Raji (cell line): ENCODE data around the gene EPHB3.

Experiments used
- POLR2A ChIP-seq: IDR thresholded peaks from 2 replicates; pipeline ENCODE4 v1.6.1; 2011; ENCODE audit warnings: low read depth, low read length, control low read depth; ENCODE audit not compliant: insufficient read depth

EPHB3 gene

DNA sequence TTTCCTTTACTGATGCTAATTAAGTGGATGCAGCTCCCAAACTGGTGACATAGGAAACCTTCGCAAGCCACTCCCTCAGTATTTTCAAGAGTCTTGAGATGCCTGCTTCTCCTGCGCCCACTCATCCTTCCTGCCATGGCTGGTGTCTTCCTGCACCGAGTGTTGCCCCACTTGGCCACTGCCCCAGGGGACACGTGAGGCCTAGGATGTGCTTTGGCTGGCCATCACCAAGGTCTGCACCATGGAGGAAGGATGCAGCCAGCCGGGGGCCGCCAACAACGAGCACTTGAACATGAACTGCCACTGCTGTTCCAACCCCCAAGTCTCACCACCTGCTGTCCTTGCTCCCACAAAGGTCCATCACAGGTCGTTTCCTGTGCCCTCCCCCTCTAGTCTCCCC is 34.1 kb downstream of the EPHB3 start:
- no peak for TF ChIP-seq POLR2A

DNA sequence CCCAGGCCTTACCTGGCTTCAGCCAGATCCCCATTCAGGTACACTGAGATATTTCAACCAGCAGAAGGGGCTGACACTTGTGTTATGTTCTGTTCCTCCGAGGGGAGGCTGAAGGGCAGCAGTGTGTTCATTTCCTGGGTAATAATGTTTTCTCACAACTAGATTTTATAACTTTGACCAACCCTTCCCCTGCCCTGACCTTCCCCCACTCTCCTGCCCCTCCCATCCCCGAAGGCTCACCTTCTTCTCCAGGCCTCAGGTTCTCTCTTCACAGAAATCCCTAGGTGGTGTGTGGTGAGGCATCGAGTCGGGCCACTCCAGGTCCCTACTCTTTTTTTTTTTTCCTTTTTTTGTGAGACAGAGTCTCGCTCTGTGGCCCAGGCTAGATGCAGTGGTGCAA is 34.6 kb downstream of the EPHB3 start:
- TF ChIP-seq POLR2A, result no peak

DNA sequence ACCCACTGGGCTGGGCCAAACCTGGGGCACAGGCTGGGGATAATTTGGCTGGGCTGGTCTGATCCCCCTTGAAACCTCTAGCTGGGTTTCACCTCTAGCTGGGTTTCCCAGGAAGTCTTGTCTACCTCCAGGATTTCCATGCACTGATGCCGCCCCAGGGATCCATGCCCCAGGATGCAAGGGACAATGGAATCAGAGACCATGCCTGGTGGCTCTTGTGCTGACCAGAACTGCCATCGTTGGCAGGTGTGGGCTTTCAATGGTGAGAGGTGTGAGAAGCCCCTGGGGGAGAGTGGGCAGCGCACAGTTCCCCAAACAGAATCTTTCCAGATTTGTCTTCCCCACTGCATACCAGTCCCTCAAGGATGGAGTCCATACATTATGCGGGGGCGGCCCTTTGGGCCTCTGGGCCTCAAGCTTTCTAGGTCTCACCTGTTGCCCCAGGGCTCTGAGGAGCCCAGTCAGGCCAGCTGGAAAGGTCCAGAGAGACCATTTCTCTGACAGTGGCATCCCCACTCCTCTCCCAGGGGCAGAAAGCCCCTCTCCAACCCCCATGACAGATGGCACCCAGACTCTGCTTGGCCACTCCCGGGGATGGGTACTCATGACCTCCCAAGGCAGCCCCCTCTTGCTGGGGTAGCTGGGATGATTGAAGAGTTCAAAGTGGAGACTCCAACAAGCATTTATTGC is 35.4 kb downstream of the EPHB3 start:
- TF ChIP-seq POLR2A, result no peak

DNA sequence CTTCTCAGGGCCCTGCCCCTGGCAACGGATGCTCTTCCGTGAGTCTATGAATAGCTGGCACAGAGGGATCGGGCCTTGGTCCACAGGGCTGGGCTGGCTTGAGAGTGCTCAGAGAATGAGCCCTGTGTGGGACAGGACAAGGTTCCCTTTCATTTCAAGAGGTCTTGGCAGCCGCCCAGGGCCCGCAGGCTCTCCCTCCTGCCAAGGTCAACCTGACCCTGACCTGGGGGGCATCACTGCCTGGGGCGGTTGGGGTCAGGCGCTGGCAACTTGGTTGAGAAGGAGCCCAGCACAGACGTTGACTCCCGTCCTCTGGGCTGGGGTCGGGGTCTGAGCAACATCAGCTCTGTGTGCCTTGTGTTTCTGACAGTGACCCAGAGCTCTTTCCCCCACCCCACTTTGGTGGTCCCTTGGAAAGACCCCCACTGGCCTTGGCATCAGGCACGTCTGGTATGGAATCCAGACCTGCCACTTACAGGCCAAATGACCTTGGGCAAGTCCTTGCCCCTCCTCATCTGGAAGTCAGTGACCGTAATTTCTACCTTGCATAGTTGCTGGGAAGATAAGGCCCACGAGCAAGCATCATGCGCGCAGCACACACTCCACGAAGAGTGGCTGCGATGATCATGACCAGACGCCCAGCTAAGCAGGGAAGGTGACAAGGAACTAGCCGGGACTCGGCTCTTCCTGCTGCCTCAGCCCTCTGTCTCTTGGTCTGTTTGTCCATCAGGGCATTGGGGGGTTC is 36.4 kb downstream of the EPHB3 start:
- TF ChIP-seq POLR2A, result no peak

DNA sequence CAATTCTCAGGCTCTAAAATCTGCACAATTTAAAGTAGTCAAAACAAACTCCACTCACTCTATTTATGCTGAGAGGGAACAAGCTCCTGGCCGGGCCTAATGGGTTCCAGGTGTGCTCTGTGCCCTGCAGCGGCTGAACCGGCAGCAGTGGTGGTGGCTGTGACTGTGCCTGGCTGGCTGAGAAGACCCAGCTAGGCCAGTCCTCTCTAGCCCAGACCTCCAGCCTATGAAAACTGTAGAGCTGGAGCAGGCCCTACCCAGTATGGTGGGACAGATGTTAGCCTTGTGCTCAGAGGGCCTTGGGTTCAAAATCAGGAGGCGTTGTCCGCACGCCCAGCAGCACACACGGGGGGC is 37.0 kb downstream of the EPHB3 start:
- TF ChIP-seq POLR2A, result no peak

DNA sequence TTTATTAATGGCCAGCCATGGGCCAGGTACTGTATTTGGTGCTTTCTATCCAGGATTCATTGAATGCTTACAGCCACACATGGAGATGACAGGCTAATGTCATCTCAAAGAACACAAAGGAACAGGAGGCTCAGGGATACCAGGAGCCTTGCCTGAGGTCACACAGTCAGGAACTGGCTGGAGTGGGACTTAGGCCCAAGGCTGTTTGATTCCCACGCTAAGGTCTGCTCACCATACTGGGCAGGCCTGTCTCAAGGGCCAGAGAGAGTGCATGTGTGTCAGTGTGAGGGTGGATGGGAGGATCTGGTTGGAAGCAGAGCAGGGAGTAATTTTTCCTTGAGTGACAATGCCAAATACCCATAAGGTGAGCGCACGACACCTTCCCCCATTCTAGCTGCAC is 37.6 kb downstream of the EPHB3 start:
- no peak for TF ChIP-seq POLR2A

DNA sequence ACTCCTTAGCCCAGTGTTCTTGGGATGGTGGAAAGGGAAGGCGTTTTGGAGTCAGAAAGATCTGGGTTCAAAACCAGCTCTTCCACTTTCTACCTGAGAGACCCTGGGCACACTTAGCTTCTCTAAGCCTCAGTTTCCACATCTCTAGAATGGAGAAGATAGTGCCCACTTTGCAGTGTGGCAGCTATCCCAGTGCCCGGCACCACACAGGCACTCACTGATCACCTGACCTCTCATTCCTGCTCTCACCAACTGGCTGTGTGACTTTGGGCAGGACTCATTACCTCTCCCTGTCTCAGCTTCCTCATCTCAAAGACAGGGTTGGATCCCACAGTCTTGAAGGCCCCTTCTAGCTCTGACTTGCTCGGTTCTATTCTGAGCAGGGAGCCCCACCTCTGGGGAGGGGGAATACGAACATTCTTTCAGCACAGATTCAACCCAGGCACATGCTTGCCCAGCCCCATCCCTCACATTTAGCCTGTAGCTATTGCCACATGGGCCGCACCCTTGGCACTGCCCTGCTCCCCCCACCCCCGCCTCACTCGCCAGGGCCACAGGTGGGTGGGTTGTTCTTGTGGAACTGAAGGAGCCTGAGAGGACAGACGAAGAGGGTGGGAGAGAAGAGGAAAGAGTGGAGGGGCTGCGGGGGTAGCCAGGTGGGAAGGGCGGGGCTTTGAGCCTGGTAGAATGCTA is 39.2 kb downstream of the EPHB3 start:
- no peak for TF ChIP-seq POLR2A

DNA sequence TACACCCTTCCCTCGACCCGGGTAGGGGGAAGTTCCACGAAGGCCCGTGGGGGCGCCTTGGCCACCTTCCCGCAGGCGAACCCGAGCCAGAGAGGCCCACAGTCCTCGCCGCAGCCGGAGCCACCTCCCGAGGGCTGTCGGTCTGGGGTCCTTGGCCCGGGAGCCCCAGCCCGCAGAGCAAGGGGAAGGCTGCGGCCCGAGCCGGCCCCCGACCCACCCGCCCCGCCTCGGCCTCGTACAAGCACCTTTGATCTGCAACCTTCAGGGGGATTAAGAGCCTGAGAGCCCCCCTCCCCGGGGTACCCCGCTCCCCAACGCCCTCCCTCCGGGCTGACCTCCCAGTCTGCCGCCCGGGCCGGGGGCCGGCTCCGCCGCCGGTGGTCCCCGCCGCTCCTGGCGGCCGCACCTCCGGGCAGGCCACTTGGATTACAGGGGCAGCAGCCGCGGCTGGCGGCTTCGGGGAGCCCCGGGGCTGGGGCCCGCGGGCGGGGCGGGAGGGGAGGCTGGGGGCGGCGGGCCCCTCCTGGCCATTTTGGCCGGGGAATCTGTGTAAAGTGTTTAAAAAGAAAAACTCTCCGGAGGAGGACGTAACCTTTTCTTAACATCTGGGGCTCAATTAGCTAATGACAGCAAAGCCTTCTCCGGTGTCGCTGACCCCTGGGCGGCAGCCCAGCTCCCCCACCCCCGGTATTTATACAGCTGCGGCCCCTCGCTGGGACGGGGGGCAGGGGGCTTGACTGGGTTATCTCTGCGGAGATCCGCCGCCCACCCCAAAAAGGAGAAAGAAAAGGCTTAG is 40.2 kb downstream of the EPHB3 start:
- TF ChIP-seq POLR2A, result no peak

DNA sequence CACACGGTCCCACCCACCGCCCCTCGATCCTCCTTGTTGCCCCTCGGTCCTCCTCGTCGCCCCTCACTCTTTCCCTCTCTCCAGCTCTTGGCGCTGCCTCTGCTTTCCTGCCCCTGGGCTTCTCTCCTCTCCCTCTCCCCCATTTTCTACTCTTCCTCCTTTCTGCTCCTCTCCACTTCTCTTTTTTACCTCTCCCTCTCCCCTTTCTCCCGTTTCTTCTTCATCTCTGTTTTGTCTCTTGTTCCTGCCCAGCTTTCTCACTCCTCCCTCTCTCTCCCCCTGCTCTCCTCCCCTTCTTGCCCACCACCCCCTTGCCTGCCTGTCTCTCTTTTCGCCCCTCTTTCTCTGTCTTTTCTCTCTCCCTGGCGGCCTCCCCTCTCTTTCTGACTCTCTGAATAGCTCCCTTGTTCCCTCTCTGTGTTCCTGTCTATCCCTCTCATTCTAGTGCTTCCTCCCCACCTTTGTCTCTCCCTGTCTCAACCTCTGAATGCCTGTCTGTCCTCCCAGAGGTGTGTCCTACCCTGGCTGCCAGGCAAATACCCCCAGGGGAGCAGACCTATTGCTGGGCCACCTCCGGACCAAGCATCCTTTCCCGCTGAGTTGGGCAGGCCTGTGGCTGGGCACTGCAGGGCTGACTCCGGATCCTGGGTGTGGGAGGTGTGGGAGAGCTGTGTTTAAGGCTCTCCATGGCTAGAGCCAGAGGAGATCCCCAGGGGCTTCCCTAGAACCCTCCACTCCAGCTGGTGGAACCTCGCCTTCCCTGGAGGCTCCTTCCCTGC is 41.0 kb downstream of the EPHB3 start:
- TF ChIP-seq POLR2A, result no peak

DNA sequence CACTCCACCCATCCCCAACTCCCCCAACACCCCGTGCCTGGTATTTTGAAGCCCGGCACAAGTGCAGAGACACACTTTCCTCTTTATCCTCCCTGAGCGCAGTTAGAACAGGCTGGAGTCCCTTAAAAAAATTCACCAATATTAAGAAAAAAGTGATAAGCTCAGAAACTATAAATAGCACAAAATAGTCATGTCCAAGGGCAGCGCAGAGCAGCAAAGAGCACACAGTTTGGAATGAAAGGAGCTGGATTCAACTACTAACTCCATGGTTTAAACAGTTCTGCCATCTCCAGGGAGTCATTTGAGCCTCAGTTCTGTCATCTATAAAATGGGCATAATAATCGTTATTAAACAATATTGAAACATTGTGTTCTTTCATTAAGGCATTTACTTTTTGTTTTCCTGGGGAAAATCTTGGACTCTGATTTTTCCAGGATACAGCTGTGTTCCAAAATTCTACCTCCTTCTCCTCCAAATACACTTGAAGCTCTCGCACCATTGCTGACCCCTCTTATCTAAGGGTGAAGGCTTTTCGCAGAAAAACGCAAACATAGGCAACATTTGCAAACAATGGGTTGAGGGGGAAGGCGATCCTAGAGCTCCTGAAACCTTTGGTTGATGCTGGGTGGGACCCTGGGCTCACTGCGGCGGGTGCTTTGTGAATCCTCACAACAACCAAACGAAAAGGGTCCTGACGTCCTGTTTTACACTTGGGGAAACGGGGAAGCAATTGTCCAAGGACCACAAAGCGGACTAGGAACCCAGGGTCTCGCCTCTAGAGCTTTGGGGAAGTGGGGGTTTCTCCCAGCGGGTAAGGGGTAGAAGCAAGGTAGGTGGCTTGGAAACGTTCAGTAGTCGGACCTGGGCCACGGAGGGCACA is 41.8 kb downstream of the EPHB3 start:
- no peak for TF ChIP-seq POLR2A

DNA sequence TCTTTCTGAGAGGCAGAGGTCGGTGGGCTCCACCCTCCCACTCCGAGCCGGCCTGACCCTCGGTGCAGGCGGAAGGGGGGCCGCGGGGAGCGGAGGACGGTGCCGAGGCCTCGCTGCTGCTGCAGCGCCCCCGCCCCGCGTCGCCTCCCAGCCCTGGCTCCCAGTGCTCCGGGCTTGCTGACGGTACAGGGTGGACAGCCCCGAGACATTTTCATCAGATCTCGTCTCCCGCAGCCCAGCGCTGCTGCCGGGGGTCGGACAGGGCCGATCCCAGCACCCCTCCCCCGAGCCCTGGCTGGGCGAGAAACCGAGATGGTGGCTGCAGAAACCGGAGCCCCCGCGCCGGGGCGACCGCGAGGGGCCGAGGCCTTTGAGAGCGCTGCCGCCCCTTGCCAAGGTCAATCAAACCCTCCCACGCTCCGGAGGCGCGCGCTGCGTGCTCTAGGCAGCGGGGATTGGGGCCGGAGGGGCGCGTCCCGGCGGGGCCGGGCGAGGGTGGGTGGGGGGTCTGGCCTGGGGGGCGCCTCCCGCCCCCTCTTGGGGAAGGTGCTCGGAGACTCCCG is 42.5 kb downstream of the EPHB3 start:
- no peak for TF ChIP-seq POLR2A

DNA sequence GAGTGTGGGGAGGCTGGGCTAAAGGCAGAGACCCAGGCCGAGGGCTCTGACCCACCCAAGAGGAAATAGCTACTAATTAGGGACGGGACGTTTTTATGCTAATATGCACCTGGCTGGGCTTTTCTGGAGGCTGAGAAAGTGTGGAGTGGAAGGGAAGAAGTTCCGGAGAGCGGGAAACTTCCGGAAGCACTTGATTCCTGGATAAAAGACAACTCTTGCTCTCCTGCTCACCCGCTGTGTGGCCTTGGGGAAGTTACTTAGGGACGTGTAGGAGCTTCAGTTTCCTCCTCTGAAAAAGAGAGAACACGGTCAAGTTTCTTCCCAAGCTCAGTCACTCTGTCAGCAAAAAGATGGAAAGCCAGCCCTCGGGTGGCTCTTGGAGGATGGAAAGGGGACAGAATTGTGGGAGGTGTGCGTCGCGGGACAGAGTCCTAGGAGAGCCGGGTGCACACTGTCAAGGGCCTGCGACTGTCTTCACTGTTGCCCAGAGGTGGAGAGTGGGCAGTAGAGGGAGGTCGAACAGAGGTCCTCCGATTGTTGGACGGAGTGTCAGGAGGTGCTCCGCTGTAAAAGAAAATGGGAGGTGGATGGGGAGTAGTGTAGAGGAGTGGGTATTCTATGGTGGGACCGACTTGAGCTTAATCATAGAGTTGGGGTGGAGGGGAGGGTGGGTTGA is 43.2 kb downstream of the EPHB3 start:
- TF ChIP-seq POLR2A, result no peak

DNA sequence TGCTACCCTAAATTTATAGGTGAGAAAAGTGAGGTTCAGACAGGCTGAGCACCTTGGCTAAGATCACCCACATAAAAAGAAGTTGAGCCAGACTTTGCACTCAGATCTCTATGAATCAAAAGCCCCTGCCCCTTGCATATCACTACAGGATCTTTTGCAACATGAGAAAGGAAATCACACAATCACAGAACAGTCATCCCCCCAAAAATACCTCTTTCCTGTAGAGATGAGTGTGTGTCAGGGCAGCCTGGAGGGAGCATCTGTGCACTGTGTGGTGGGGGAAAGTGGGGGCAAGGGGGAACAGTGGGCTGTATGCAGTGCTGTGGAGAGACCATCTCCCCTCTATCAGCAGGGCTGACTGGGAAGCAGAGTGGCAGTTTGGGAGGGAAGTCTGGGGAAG is 46.6 kb downstream of the EPHB3 start:
- TF ChIP-seq POLR2A, result no peak
